OCI-LY3 (cell line): ENCODE results near the gene SH2D1A.

Source experiments
- H2AFZ ChIP-seq: fragments of 200-600, 300-600 bp; shearing (Covaris generic); 2 replicates; pipeline ENCODE4 v1.6.0; 2014; ENCODE audit warnings: antibody characterized with exemption, low read depth, low read length
- H3K27ac ChIP-seq: fragments of 200-600, 300-600 bp; sonication (generic); 2 replicates; pipeline ENCODE4 v1.5.1; 2014; ENCODE audit warnings: mild to moderate bottlenecking, low read length, moderate library complexity, mixed read lengths
- H3K27me3 ChIP-seq: fragments of 200-600, 300-600 bp; sonication (generic); 2 replicates; pipeline ENCODE4 v1.6.1; 2014; ENCODE audit warnings: low read depth, low read length, mixed read lengths
- H3K36me3 ChIP-seq: fragments of 200-600, 300-600 bp; sonication (generic); replicated peaks from 2 replicates; pipeline ENCODE3; 2014; ENCODE audit warnings: low read depth, low read length, mixed read lengths
- H3K4me1 ChIP-seq: fragments of 300-600, 200-600 bp; sonication (generic); 2 replicates; pipeline ENCODE4 v1.6.1; 2014; ENCODE audit warnings: low read length, mixed read lengths
- H3K4me2 ChIP-seq: fragments of 200-600, 300-600 bp; sonication (generic); 2 replicates; pipeline ENCODE4 v1.6.1; 2014; ENCODE audit warnings: low read length, mixed read lengths
- H3K4me3 ChIP-seq: fragments of 300-600, 200-600 bp; sonication (generic); 2 replicates; pipeline ENCODE4 v1.5.1; 2014; ENCODE audit warnings: antibody characterized with exemption, mild to moderate bottlenecking, low read length, moderate library complexity
- H3K79me2 ChIP-seq: fragments of 300-600, 200-600 bp; shearing (Covaris generic); 2 replicates; pipeline ENCODE4 v1.6.1; 2014; ENCODE audit warnings: mild to moderate bottlenecking, low read length, mixed read lengths
- H3K9ac ChIP-seq: fragments of 300-600, 200-600 bp; shearing (Covaris generic); 2 replicates; pipeline ENCODE4 v1.6.0; 2014; ENCODE audit warnings: mild to moderate bottlenecking, low read length, moderate library complexity
- H3K9me3 ChIP-seq: fragments of 200-600, 300-600 bp; shearing (Covaris generic); 2 replicates; pipeline ENCODE4 v1.6.1; 2014; ENCODE audit warnings: low read length, mixed read lengths; ENCODE audit not compliant: insufficient read depth
- H4K20me1 ChIP-seq: fragments of 200-600, 300-600 bp; sonication (generic); 2 replicates; pipeline ENCODE4 v1.6.1; 2016; ENCODE audit warnings: low read length, mixed read lengths; ENCODE audit not compliant: insufficient read depth
- EZH2phosphoT487 ChIP-seq: fragments of 200-600 bp; shearing (Covaris generic); IDR thresholded peaks from 2 replicates; pipeline ENCODE4 v1.6.1; 2018; ENCODE audit warnings: antibody characterized with exemption, mixed run types, low read depth
- TF ChIP-seq, protein P1 (sequence below): fragments of 200-600, 300-600 bp; sonication (generic); IDR thresholded peaks from 2 replicates; pipeline ENCODE4 v1.5.1; 2014; ENCODE audit warnings: antibody characterized with exemption, low read length, low read depth

Gene SH2D1A

DNA sequence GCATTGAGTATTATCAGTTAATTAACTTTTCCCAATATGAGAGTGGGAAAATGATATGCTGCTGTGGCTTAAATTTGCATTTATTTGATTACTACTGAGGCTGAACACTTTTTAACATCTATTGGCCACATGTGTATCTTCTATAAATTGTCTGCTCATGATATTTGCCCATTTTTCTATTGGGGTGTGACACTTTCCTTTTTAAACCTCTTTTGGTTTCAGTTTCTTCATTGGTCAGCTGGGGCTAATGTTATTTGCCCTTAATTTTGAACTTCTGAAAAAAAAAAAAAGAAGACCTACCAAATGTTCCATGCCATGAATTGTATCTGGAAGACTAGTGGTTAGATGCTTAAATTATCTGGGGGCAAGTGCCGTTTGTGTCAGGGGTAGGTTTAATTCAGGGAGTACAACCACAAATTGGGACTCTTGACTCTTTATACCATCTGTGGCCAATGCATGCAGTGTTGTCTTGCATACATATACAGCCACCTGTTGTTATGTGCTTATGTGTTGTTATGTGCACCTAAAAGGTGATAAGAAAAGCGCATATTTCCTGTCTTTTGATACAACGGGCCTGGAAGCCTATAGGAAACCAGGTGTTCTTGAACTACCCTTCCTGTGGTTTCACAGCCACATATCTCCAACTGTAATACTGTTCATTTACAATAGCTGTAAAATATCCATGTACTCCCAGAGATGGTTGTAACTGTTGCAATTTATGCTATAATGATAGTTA is 49.0 kb downstream of the SH2D1A start:
- Histone ChIP-seq H3K4me3 (no peak overlapping the region), H3K4me1 (peaks cover 7% of the 10 kb centered on the region), H3K9me3 (no peaks in the 10 kb centered on the region), H2AFZ (no peak overlapping the region), H3K4me2 (peak overlapping the region; percentile 32), H3K9ac (no peak overlapping the region), H3K36me3 (no peaks in the 10 kb centered on the region), H3K27ac (no peak overlapping the region), H3K27me3 (no peaks in the 10 kb centered on the region), H4K20me1 (no peaks in the 10 kb centered on the region), H3K79me2 (no peaks in the 10 kb centered on the region)
- no peak for TF ChIP-seq EZH2phosphoT487
- TF ChIP-seq, protein P1, sequence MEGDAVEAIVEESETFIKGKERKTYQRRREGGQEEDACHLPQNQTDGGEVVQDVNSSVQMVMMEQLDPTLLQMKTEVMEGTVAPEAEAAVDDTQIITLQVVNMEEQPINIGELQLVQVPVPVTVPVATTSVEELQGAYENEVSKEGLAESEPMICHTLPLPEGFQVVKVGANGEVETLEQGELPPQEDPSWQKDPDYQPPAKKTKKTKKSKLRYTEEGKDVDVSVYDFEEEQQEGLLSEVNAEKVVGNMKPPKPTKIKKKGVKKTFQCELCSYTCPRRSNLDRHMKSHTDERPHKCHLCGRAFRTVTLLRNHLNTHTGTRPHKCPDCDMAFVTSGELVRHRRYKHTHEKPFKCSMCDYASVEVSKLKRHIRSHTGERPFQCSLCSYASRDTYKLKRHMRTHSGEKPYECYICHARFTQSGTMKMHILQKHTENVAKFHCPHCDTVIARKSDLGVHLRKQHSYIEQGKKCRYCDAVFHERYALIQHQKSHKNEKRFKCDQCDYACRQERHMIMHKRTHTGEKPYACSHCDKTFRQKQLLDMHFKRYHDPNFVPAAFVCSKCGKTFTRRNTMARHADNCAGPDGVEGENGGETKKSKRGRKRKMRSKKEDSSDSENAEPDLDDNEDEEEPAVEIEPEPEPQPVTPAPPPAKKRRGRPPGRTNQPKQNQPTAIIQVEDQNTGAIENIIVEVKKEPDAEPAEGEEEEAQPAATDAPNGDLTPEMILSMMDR = no peak

DNA sequence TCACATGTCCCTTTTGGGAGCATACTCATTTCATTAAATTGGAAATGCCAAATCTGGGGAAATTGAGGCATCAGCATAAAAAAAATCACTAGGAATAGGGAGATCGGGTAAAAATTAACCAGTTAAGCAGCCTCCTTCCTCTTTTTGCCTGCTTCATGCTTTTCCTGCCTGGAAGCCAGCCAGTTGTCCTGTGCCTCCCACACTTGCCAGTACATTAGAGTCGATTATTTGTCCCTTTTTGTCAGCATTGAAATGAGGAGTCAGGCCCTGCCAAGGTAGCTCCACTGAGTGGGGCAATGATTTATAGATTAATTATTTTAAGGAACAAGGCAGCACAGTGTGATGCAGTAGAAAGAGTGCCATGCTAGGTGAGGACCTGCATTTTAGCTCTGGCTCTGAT is 55.3 kb downstream of the SH2D1A start:
- no peaks in the 10 kb centered on the region for H3K27me3 ChIP-seq
- H4K20me1 ChIP-seq = no peaks in the 10 kb centered on the region
- H3K9ac ChIP-seq = no peak overlapping the region
- no peaks in the 10 kb centered on the region for H3K79me2 ChIP-seq
- H3K4me3 ChIP-seq = no peak overlapping the region
- no peaks in the 10 kb centered on the region for H3K36me3 ChIP-seq
- no peak overlapping the region for H2AFZ ChIP-seq
- peaks cover 4% of the 10 kb centered on the region for H3K4me1 ChIP-seq
- no peak overlapping the region for H3K4me2 ChIP-seq
- no peaks in the 10 kb centered on the region for H3K9me3 ChIP-seq
- no peak overlapping the region for H3K27ac ChIP-seq
- no peak for TF ChIP-seq EZH2phosphoT487
- TF ChIP-seq, protein P1 = no peak

DNA sequence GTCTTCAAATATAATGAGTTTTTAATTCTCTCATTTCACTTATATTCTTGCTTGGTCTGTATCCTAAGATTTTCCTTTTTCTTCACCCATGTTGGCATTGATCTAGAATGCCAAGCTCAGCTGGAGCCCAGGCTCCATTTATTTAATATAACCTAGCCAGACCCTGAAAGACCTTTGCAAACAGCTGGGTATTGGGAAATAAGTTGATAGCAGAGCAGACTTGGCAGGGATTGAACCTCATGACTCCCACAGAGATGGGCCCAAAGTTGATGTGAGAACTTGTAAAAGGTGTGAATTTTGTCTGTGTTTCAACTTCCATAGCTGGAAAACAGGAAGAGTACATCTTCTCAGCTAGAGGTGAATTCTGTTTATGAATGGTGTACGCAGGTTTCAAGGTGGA is 59.5 kb downstream of the SH2D1A start:
- Histone ChIP-seq H4K20me1 (no peaks in the 10 kb centered on the region), H3K4me1 (peaks cover 4% of the 10 kb centered on the region), H3K27ac (no peak overlapping the region), H3K4me2 (no peak overlapping the region), H3K9me3 (no peaks in the 10 kb centered on the region), H3K27me3 (no peaks in the 10 kb centered on the region), H3K4me3 (no peak overlapping the region), H3K36me3 (no peaks in the 10 kb centered on the region), H2AFZ (no peak overlapping the region), H3K9ac (no peak overlapping the region), H3K79me2 (no peaks in the 10 kb centered on the region)
- TF ChIP-seq, protein P1 = no peak
- no peak for TF ChIP-seq EZH2phosphoT487

DNA sequence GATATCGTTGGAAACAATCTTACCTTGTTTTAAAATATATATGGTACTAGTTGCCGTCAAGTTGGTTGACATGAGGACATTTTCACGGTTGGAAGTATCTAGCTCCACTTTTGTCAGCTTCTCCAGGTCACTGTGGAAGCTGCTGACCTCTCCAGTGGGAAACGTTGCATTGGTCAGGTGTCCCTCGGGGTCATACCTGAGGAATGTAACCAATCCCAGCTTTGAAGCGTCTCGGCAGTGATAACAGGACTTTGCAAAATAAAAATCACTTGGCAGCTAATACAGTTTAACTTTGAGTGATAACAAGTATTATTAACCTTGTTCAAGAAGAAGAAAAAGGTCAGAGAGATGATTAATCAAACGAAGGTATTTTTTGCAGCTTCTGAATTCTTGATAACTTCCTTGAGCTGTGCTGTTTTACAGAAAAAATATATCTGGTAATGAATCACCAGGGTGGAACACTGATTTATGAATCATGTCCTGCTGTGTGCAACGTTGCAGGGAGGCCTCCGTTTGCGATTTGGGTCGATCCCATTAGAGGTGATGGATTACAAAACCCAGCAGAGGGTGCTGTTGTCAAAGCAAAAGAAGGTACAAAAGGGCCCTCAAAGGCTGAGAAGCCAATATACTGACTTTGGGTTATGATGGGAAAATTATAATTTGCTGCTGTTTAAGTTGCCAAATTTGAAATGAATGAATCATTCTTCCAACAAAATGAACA is 60.1 kb downstream of the SH2D1A start:
- Histone ChIP-seq H2AFZ (no peak overlapping the region), H3K4me2 (peak overlapping the region; percentile 43), H3K4me1 (peaks cover 4% of the 10 kb centered on the region)

More for the DNA sequence above, 60.1 kb downstream of the SH2D1A start:
- no peaks in the 10 kb centered on the region for H3K36me3 ChIP-seq
- TF ChIP-seq, protein P1 = peak; percentile 66
- no peak for TF ChIP-seq EZH2phosphoT487
- no peak overlapping the region for H3K9ac ChIP-seq
- H3K9me3 ChIP-seq = no peaks in the 10 kb centered on the region
- H4K20me1 ChIP-seq = no peaks in the 10 kb centered on the region
- no peaks in the 10 kb centered on the region for H3K79me2 ChIP-seq
- H3K4me3 ChIP-seq = no peak overlapping the region
- H3K27me3 ChIP-seq = no peaks in the 10 kb centered on the region
- no peak overlapping the region for H3K27ac ChIP-seq
